SK-N-SH (cell line): Measurements from ENCODE around the gene ENTHD1. TPM values are rescaled to one million over a fixed set of nuclear protein-coding genes. Genes with fewer than 3 reads are reported as not detected.
"Not testable (repeated sequence)": the region's sequence is repeated elsewhere in the genome, so short reads cannot be mapped to it uniquely, and the experiment has no call there.

ENCODE experiments used
- CTCF ChIA-PET: fragments of 300-600, 350-600 bp; formaldehyde crosslinking; extraction: SDS; loops from one replicate; lab custom pipeline; 2021; lab: Yijun Ruan, JAX
- POLR2A ChIA-PET: fragments of 350-600 bp; sonication (Branson Sonifier 250); formaldehyde crosslinking; extraction: SDS; loops from one replicate; lab custom pipeline; 2020; ENCODE audit warnings: antibody characterized with exemption, inconsistent platforms; lab: Yijun Ruan, JAX
- DNase-seq: peaks from one replicate; pipeline ENCODE4 v3.0.0; 2012
- H2AFZ ChIP-seq: fragments of 200-600 bp; sonication (generic); 2 replicates; pipeline ENCODE4 v1.8.1; 2016; ENCODE audit warnings: antibody characterized with exemption, mild to moderate bottlenecking, low read depth
- H3F3A ChIP-seq: fragments of 200-600 bp; sonication (generic); replicated peaks from 2 replicates; pipeline ENCODE3; 2016; ENCODE audit warnings: antibody characterized with exemption, mild to moderate bottlenecking; ENCODE audit not compliant: insufficient read depth
- H3K27ac ChIP-seq, 2 experiments: fragments of 200-500 bp in 1 of 2; fragments of 200-600 bp in 1 of 2; sonication (Bioruptor generic) in 1 of 2; sonication (generic), shearing (Covaris generic) in 1 of 2; 2 replicates each; pipeline versions ENCODE4 v1.5.1 to v1.6.1; 2014 to 2016; ENCODE audit warnings: low read depth in 2 of 2, inconsistent platforms in 1 of 2, low read length in 1 of 2, mild to moderate bottlenecking in 1 of 2, mixed read lengths in 1 of 2
- H3K27me3 ChIP-seq: fragments of 200-600 bp; sonication (generic), shearing (Covaris generic); 2 replicates; pipeline ENCODE4 v1.6.1; 2016; ENCODE audit warnings: mixed run types; ENCODE audit not compliant: insufficient read depth
- H3K36me3 ChIP-seq, 2 experiments: fragments of 200-500 bp in 1 of 2; fragments of 200-600 bp in 1 of 2; sonication (Bioruptor generic) in 1 of 2; sonication (generic) in 1 of 2; replicated peaks in 1 of 2; 2 replicates each; pipeline versions ENCODE3 to v1.5.1; 2014 to 2016; ENCODE audit warnings: low read length in 1 of 2, mild to moderate bottlenecking in 1 of 2; ENCODE audit not compliant: insufficient read depth in 2 of 2, control insufficient read depth in 1 of 2
- H3K4me1 ChIP-seq, 2 experiments: fragments of 200-500 bp in 1 of 2; fragments of 200-600 bp in 1 of 2; sonication (Bioruptor generic) in 1 of 2; sonication (generic), shearing (Covaris generic) in 1 of 2; 2 replicates each; pipeline versions ENCODE4 v1.5.1 to v1.6.1; 2014 to 2016; ENCODE audit warnings: low read depth in 1 of 2, low read length in 1 of 2, mixed run types in 1 of 2; ENCODE audit not compliant: insufficient read depth in 2 of 2, control insufficient read depth in 1 of 2
- H3K4me2 ChIP-seq: fragments of 200-600 bp; sonication (generic), shearing (Covaris generic); 2 replicates; pipeline ENCODE4 v1.6.1; 2017; ENCODE audit warnings: mixed run types
- H3K4me3 ChIP-seq, 2 experiments: fragments of 200-500 bp in 1 of 2; fragments of 200-600 bp in 1 of 2; sonication (Bioruptor generic) in 1 of 2; sonication (generic), shearing (Covaris generic) in 1 of 2; 2 replicates each; pipeline versions ENCODE4 v1.5.1 to v1.8.1; 2014 to 2016; ENCODE audit warnings: low read depth in 2 of 2, inconsistent platforms in 1 of 2, low read length in 1 of 2, mild to moderate bottlenecking in 1 of 2, mixed read lengths in 1 of 2, moderate library complexity in 1 of 2
- H3K79me2 ChIP-seq: fragments of 200-600 bp; sonication (generic); 2 replicates; pipeline ENCODE4 v1.8.1; 2017; ENCODE audit warnings: mild to moderate bottlenecking; ENCODE audit not compliant: insufficient read depth
- H3K9ac ChIP-seq: fragments of 200-600 bp; sonication (generic); 2 replicates; pipeline ENCODE4 v1.6.1; 2017; ENCODE audit warnings: mixed run types
- H3K9me2 ChIP-seq: fragments of 200-600 bp; sonication (generic); 2 replicates; pipeline ENCODE4 v1.6.1; 2017; ENCODE audit warnings: mixed run types
- H3K9me3 ChIP-seq: fragments of 200-600 bp; sonication (generic); 2 replicates; pipeline ENCODE4 v1.6.1; 2017; ENCODE audit warnings: mixed run types, mild to moderate bottlenecking, moderate library complexity
- H4K20me1 ChIP-seq: fragments of 200-600 bp; sonication (generic); 2 replicates; pipeline ENCODE4 v1.6.1; 2017; ENCODE audit warnings: mild to moderate bottlenecking, mixed run types; ENCODE audit not compliant: insufficient read depth
- CHD2 ChIP-seq: fragments of 150-350 bp; IDR thresholded peaks from 2 replicates; pipeline ENCODE4 v1.6.1; 2018; ENCODE audit warnings: low read length; ENCODE audit not compliant: partially characterized antibody
- ELF1 ChIP-seq: IDR thresholded peaks from 2 replicates; pipeline ENCODE4 v1.4.0; 2012
- EP300 ChIP-seq, 2 experiments: IDR thresholded peaks; 2 replicates each; pipeline versions ENCODE4 v1.4.0 to v1.6.1; 2012; ENCODE audit warnings: borderline replicate concordance in 1 of 2, low read depth in 1 of 2, low read length in 1 of 2
- FOXJ3 ChIP-seq: sonication (generic); formaldehyde crosslinking; IDR thresholded peaks from 2 replicates; pipeline ENCODE4 v1.5.1; 2020; ENCODE audit warnings: mild to moderate bottlenecking, missing genetic modification reagents
- MEF2A ChIP-seq: IDR thresholded peaks from 2 replicates; pipeline ENCODE4 v1.4.0; 2012; ENCODE audit warnings: low read depth, borderline replicate concordance
- POLR2AphosphoS5 ChIP-seq: IDR thresholded peaks from 2 replicates; pipeline ENCODE4 v1.6.1; 2012; ENCODE audit warnings: low read depth, low read length
- RAD21 ChIP-seq: IDR thresholded peaks from 2 replicates; pipeline ENCODE4 v1.6.1; 2012; ENCODE audit warnings: mild to moderate bottlenecking, low read length
- RXRA ChIP-seq: IDR thresholded peaks from 2 replicates; pipeline ENCODE4 v1.4.0; 2012; ENCODE audit warnings: low read depth, mild to moderate bottlenecking, borderline replicate concordance
- TEAD4 ChIP-seq: IDR thresholded peaks from 2 replicates; pipeline ENCODE4 v1.4.0; 2012; ENCODE audit warnings: mild to moderate bottlenecking, borderline replicate concordance; ENCODE audit not compliant: insufficient read depth
- WGBS: methylation state at CpG from one replicate; pipeline ENCODE4 v1.1.6; 2017; ENCODE audit warnings: low lambda C conversion rate; 5-methylcytosine and 5-hydroxymethylcytosine counted together
- polyA plus RNA-seq, 3 experiments: library from polyadenylated mRNA; depleted of rRNA; stranded (reverse); fragments of >200 nt; gene quantifications; 2 replicates each; pipeline ENCODE4 v1.2.3, GENCODE V29; 2012
- TF ChIP-seq, protein P1 (sequence below): IDR thresholded peaks from 2 replicates; pipeline ENCODE4; 2012
- TF ChIP-seq, protein P2 (sequence below): IDR thresholded peaks from 2 replicates; pipeline ENCODE4 v1.4.0; 2012; ENCODE audit warnings: low read depth, borderline replicate concordance
- TF ChIP-seq, protein P3 (sequence below): fragments of 200-600 bp; sonication (generic); IDR thresholded peaks from 2 replicates; pipeline ENCODE4 v1.6.1; 2017; ENCODE audit warnings: antibody characterized with exemption, mild to moderate bottlenecking, moderate library complexity
- TF ChIP-seq, protein P4 (sequence below): IDR thresholded peaks from 2 replicates; pipeline ENCODE4 v1.4.0; 2012; ENCODE audit warnings: low read depth, borderline replicate concordance

Gene ENTHD1
- polyA plus RNA-seq, 1 of the 3 experiments (the other 2 are of a cell fraction): not detected

DNA sequence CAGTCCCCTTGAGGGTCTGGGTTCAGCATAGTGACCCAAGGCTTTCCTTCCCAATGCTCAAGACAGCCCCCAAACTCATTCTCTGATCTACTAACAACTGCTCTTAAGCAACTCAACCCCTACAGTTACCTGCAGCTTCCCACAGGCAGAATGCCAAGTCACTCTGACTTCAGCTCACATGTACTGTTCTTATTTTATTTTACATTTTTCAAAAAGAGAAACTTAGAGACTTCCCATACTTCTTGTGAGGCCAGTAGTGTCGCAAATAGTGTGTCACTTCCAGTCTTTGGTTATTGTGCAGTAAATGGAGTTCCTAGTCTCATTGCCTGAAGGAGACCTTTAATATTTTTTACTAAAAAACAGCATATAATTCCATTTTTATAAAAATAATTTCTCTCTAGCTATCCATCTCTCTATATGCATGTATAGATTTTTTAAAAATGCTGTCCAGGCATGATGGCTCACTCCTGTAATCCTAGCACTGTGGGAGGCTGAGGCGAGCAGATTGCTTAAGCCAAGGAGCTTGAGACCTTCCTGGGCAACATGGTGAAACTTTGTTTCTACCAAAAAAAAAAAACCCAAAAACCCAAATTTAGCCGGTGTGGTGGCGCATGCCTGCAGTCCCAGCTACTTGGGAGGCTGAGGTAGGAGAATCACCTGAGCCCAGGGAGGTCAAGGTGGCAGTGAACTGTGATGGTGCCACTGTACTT is 41.8 kb downstream of the ENTHD1 start:
- H3K4me3 ChIP-seq: no peak overlapping the region
- H3K27me3 ChIP-seq: no peaks in the 10 kb centered on the region; the same call in 1 of the 2 replicates
- no peaks in the 10 kb centered on the region for H3F3A ChIP-seq
- no peak overlapping the region for H3K4me2 ChIP-seq
- WGBS: 77% methylated on average over 4 of the region's 4 CpGs
- H3K9ac ChIP-seq: no peak overlapping the region
- CTCF ChIA-PET: no interaction called here
- H2AFZ ChIP-seq: no peak overlapping the region
- H3K27ac ChIP-seq: no peak overlapping the region
- POLR2A ChIA-PET: interaction anchor here (0.6 kb wide), 1 partner anchor 91 kb away, joined by 3 read pairs; no protein-coding TSS in a partner anchor
- no peaks in the 10 kb centered on the region for H3K9me3 ChIP-seq
- no peaks in the 10 kb centered on the region for H3K4me1 ChIP-seq
- TF ChIP-seq, protein P1, sequence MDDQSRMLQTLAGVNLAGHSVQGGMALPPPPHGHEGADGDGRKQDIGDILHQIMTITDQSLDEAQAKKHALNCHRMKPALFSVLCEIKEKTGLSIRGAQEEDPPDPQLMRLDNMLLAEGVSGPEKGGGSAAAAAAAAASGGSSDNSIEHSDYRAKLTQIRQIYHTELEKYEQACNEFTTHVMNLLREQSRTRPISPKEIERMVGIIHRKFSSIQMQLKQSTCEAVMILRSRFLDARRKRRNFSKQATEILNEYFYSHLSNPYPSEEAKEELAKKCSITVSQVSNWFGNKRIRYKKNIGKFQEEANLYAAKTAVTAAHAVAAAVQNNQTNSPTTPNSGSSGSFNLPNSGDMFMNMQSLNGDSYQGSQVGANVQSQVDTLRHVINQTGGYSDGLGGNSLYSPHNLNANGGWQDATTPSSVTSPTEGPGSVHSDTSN: no peak
- TF ChIP-seq TEAD4: no peak
- no peaks in the 10 kb centered on the region for H3K9me2 ChIP-seq
- H4K20me1 ChIP-seq: no peaks in the 10 kb centered on the region
- no peaks in the 10 kb centered on the region for H3K36me3 ChIP-seq
- no peaks in the 10 kb centered on the region for H3K79me2 ChIP-seq
- no peak for DNase-seq

DNA sequence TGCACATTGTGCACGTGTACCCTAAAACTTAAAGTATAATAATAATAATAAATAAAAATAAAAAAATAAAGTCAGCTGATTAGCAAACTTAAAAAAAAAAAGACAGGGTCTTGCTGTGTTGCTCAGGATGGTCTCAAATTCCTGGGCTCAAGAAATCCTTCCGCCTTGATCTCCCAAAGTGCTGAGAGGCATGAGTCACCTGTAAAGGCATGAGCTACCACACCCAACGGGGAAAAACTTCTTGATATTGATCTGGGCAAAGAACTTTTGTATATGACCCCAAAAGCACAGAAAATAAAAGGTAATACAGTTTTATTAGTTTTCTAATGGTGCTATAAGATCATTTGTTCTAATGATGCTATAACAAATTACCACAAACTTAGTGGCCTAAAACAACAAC is 46.1 kb downstream of the ENTHD1 start:
- POLR2A ChIA-PET: no interaction called here
- CTCF ChIA-PET: no interaction called here

DNA sequence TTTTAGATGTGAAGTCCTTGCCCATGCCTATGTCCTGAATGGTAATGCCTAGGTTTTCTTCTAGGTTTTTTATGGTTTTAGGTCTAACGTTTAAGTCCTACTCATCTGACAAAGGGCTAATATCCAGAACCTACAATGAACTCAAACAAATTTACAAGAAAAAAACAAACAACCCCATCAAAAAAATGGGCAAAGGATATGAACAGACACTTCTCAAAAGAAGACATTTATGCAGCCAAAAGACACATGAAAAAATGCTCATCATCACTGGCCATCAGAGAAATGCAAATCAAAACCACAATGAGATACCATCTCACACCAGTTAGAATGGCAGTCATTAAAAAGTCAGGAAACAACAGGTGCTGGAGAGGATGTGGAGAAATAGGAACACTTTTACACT is 47.0 kb downstream of the ENTHD1 start:
- H3K9ac ChIP-seq, POLR2A ChIA-PET: not testable (repeated sequence)

More for the DNA sequence above, 46.1 kb downstream of the ENTHD1 start:
- Histone ChIP-seq H3K4me3 (no peak overlapping the region), H3F3A (no peaks in the 10 kb centered on the region), H2AFZ (no peak overlapping the region), H3K9ac (no peak overlapping the region), H3K9me3 (no peaks in the 10 kb centered on the region), H3K4me1 (no peaks in the 10 kb centered on the region), H4K20me1 (no peaks in the 10 kb centered on the region), H3K4me2 (no peak overlapping the region), H3K9me2 (no peaks in the 10 kb centered on the region), H3K36me3 (no peaks in the 10 kb centered on the region), H3K27me3 (no peaks in the 10 kb centered on the region), H3K27ac (no peak overlapping the region), H3K79me2 (no peaks in the 10 kb centered on the region)
- TF ChIP-seq, protein P2, sequence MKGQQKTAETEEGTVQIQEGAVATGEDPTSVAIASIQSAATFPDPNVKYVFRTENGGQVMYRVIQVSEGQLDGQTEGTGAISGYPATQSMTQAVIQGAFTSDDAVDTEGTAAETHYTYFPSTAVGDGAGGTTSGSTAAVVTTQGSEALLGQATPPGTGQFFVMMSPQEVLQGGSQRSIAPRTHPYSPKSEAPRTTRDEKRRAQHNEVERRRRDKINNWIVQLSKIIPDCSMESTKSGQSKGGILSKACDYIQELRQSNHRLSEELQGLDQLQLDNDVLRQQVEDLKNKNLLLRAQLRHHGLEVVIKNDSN: no peak
- TF ChIP-seq POLR2AphosphoS5: no peak
- no peak for TF ChIP-seq RAD21
- TF ChIP-seq, protein P1: no peak
- no peak for TF ChIP-seq ELF1
- TF ChIP-seq, protein P3, sequence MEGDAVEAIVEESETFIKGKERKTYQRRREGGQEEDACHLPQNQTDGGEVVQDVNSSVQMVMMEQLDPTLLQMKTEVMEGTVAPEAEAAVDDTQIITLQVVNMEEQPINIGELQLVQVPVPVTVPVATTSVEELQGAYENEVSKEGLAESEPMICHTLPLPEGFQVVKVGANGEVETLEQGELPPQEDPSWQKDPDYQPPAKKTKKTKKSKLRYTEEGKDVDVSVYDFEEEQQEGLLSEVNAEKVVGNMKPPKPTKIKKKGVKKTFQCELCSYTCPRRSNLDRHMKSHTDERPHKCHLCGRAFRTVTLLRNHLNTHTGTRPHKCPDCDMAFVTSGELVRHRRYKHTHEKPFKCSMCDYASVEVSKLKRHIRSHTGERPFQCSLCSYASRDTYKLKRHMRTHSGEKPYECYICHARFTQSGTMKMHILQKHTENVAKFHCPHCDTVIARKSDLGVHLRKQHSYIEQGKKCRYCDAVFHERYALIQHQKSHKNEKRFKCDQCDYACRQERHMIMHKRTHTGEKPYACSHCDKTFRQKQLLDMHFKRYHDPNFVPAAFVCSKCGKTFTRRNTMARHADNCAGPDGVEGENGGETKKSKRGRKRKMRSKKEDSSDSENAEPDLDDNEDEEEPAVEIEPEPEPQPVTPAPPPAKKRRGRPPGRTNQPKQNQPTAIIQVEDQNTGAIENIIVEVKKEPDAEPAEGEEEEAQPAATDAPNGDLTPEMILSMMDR: no peak
- TF ChIP-seq FOXJ3 (CRISPR knock-in tag): no peak
- no peak for TF ChIP-seq MEF2A
- TF ChIP-seq CHD2: no peak
- TF ChIP-seq EP300 (IDR thresholded peaks at IDR 0.05; ENCODE audit: borderline replicate concordance in 1 of 2, low read depth in 1 of 2, low read length in 1 of 2): no peak
- TF ChIP-seq TEAD4: no peak
- TF ChIP-seq, protein P4, sequence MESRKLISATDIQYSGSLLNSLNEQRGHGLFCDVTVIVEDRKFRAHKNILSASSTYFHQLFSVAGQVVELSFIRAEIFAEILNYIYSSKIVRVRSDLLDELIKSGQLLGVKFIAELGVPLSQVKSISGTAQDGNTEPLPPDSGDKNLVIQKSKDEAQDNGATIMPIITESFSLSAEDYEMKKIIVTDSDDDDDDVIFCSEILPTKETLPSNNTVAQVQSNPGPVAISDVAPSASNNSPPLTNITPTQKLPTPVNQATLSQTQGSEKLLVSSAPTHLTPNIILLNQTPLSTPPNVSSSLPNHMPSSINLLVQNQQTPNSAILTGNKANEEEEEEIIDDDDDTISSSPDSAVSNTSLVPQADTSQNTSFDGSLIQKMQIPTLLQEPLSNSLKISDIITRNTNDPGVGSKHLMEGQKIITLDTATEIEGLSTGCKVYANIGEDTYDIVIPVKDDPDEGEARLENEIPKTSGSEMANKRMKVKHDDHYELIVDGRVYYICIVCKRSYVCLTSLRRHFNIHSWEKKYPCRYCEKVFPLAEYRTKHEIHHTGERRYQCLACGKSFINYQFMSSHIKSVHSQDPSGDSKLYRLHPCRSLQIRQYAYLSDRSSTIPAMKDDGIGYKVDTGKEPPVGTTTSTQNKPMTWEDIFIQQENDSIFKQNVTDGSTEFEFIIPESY: no peak
- no peak for TF ChIP-seq RXRA
- WGBS: 60% methylated on average over 3 of the region's 3 CpGs
- DNase-seq: no peak

More for the DNA sequence above, 47.0 kb downstream of the ENTHD1 start:
- H3K9me3 ChIP-seq, H3F3A ChIP-seq, H3K4me3 ChIP-seq, H3K4me1 ChIP-seq, H2AFZ ChIP-seq, H3K27me3 ChIP-seq, H3K79me2 ChIP-seq, DNase-seq, H3K4me2 ChIP-seq, H3K36me3 ChIP-seq, H3K27ac ChIP-seq, H4K20me1 ChIP-seq, CTCF ChIA-PET, H3K9me2 ChIP-seq: not testable (repeated sequence)
- WGBS: 72% methylated on average over 1 of the region's 1 CpG
